ENCODE results near the gene HHEX. TPM values are rescaled to one million over a fixed set of nuclear protein-coding genes. Genes with fewer than 3 reads are reported as not detected.

The HHEX gene
- total RNA-seq, 1 experiment from 2014 or later = 71.7 TPM

- no peak overlapping the region for H3K4me2 ChIP-seq (ENCODE audit: low read depth, low read length, poor library complexity, severe bottlenecking)
- peaks cover 59% of the 10 kb centered on the region for H3K4me1 ChIP-seq (ENCODE audit: low read length)
- H3K9me2 ChIP-seq (replicated peaks; ENCODE audit: insufficient read depth, low read length) = no peaks in the 10 kb centered on the region
- H2AFZ ChIP-seq (ENCODE audit: low read length) = no peak overlapping the region
- H3K9me3 ChIP-seq (ENCODE audit: low read length) = no peaks in the 10 kb centered on the region
- no peak overlapping the region for H3K27ac ChIP-seq (ENCODE audit: low read length)
- H3K4me3 ChIP-seq (ENCODE audit: low read length) = no peak overlapping the region
- no peak overlapping the region for H3K9ac ChIP-seq (ENCODE audit: low read length)
- peaks cover 12% of the 10 kb centered on the region; the same call in 1 of the 2 replicates for H3K79me2 ChIP-seq (ENCODE audit: low read length)
- peak; percentile 40 for DNase-seq
- H4K20me1 ChIP-seq (ENCODE audit: insufficient read depth, low read depth, low read length) = peaks cover 16% of the 10 kb centered on the region; the same call in 1 of the 2 replicates
- H3K27me3 ChIP-seq (ENCODE audit: low read length) = no peaks in the 10 kb centered on the region
- H3K36me3 ChIP-seq (ENCODE audit: insufficient read depth, low read length) = peaks cover 7% of the 10 kb centered on the region; the same call in 1 of the 2 replicates
These were observed 6.2 kb downstream of the HHEX start for GRCh38 chr10:92695679-92696605.

DNA sequence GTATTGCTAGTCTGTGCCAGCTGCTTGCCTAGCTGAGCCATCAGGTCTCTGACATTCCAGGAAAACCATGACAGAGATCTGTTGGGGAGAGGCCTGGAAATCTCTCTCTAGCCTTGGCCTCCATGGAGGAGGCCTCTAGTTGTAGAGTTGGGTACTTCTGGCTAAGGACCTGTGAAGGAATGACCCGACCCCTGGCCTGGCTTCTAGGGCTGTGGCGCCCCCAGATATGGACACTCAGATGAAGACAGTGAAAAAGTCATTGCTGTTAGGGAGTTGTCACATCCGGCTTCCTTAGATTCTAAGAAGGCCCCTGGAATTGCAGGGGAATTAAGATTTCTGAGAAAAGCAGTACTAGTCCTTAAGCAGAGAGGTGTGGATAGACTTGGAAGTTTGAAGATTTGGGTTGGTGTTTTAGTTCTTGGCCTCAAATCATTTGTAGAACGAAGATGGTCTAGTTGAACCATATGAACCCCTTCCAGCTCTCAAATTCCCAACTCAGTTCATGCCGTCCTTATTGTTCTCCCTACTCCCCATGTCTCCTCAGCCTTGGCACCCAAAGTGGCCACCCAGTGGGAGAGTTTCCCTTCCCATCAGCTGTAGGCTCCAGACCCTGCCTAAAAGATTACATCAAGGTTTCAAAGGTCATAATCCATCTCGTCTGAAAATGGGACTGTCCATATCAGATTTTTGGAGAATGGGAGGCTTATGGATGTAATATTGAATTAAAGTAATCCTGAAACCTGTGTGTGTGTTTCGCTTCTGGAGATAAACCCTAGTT is 7.0 kb downstream of the HHEX start:
- no peak overlapping the region for H2AFZ ChIP-seq (ENCODE audit: low read length)
- peak overlapping the region; percentile 72 for H3K27ac ChIP-seq (ENCODE audit: low read length)
- peaks cover 7% of the 10 kb centered on the region; the same call in 1 of the 2 replicates for H3K36me3 ChIP-seq (ENCODE audit: insufficient read depth, low read length)

DNA sequence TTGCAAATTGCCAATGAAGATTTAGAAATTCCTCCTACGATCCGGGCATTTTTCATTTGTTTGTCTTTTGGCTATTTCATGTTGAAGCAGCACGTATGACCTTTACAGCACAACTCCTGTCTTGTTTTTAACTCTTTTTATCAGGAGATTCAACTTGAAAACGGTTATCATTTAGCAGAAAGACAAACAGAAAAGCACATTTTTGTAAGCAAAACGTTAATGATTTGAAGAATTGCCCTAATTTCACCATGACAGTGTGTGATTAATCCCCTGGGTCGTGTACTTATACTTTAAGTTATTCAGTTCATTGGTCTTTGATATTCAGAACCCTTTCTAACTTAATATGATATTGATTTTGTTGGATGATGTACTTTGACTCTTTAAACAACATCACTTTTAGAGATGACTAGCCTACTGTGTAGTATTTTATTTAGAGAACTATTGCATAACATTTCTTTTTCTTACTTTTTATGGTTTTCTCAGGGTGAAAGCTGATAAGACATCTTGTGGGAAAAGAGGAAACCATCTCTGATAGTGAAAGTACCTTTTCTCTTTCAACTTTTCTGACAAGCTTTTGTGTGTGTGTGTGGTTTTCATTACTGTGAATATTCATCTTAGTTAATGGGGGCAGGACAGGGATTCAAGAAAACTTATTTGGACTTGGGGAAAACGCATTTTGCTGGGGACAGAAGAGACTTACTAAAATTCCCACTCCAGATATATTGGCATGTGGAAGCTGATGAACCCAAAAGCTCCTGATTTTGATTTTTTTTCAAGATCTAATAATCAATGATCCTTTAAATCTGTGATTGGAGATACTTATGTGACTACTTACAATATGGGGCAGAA is 8.1 kb downstream of the HHEX start:
- peak; percentile 45 for DNase-seq
- no peaks in the 10 kb centered on the region for H4K20me1 ChIP-seq (ENCODE audit: insufficient read depth, low read depth, low read length)
- no peak overlapping the region for H3K9ac ChIP-seq (ENCODE audit: low read length)
- no peaks in the 10 kb centered on the region for H3K27me3 ChIP-seq (ENCODE audit: low read length)
- peak overlapping the region; percentile 72 for H3K27ac ChIP-seq (ENCODE audit: low read length)
- peak overlapping the region; percentile 9 for H3K4me2 ChIP-seq (ENCODE audit: low read depth, low read length, poor library complexity, severe bottlenecking)
- H3K4me1 ChIP-seq (ENCODE audit: low read length) = peaks cover 48% of the 10 kb centered on the region
- no peaks in the 10 kb centered on the region for H3K9me3 ChIP-seq (ENCODE audit: low read length)
- H3K36me3 ChIP-seq (ENCODE audit: insufficient read depth, low read length) = peaks cover 3% of the 10 kb centered on the region; the same call in 1 of the 2 replicates
- no peaks in the 10 kb centered on the region for H3K79me2 ChIP-seq (ENCODE audit: low read length)
- H3K9me2 ChIP-seq (replicated peaks; ENCODE audit: insufficient read depth, low read length) = no peaks in the 10 kb centered on the region
- no peak overlapping the region for H2AFZ ChIP-seq (ENCODE audit: low read length)
- no peak overlapping the region for H3K4me3 ChIP-seq (ENCODE audit: low read length)

More for the DNA sequence above, 7.0 kb downstream of the HHEX start:
- Histone ChIP-seq H3K27me3 (ENCODE audit: low read length) (no peaks in the 10 kb centered on the region), H3K9me3 (ENCODE audit: low read length) (no peaks in the 10 kb centered on the region), H3K79me2 (ENCODE audit: low read length) (peaks cover 4% of the 10 kb centered on the region; the same call in 1 of the 2 replicates), H3K4me3 (ENCODE audit: low read length) (no peak overlapping the region), H3K4me1 (ENCODE audit: low read length) (peaks cover 51% of the 10 kb centered on the region), H3K4me2 (ENCODE audit: low read depth, low read length, poor library complexity, severe bottlenecking) (no peak overlapping the region), H3K9me2 (replicated peaks; ENCODE audit: insufficient read depth, low read length) (no peaks in the 10 kb centered on the region), H4K20me1 (ENCODE audit: insufficient read depth, low read depth, low read length) (peaks cover 7% of the 10 kb centered on the region; the same call in 1 of the 2 replicates), H3K9ac (ENCODE audit: low read length) (no peak overlapping the region)
- peak; percentile 40 for DNase-seq

- Histone ChIP-seq H3K9me3 (ENCODE audit: low read length) (no peaks in the 10 kb centered on the region), H3K4me3 (ENCODE audit: low read length) (peak overlapping the region; percentile 60), H3K27me3 (ENCODE audit: low read length) (no peaks in the 10 kb centered on the region), H3K36me3 (ENCODE audit: insufficient read depth, low read length) (peaks cover 3% of the 10 kb centered on the region; the same call in 1 of the 2 replicates), H2AFZ (ENCODE audit: low read length) (peak overlapping the region; percentile 84), H4K20me1 (ENCODE audit: insufficient read depth, low read depth, low read length) (no peaks in the 10 kb centered on the region), H3K4me1 (ENCODE audit: low read length) (peaks cover 39% of the 10 kb centered on the region), H3K9ac (ENCODE audit: low read length) (peak overlapping the region; percentile 68), H3K27ac (ENCODE audit: low read length) (no peak overlapping the region), H3K9me2 (replicated peaks; ENCODE audit: insufficient read depth, low read length) (no peaks in the 10 kb centered on the region), H3K79me2 (ENCODE audit: low read length) (no peaks in the 10 kb centered on the region), H3K4me2 (ENCODE audit: low read depth, low read length, poor library complexity, severe bottlenecking) (peak overlapping the region; percentile 80)
- DNase-seq = no peak
These were observed 9.4 kb downstream of the HHEX start for GRCh38 chr10:92699193-92699517.

DNA sequence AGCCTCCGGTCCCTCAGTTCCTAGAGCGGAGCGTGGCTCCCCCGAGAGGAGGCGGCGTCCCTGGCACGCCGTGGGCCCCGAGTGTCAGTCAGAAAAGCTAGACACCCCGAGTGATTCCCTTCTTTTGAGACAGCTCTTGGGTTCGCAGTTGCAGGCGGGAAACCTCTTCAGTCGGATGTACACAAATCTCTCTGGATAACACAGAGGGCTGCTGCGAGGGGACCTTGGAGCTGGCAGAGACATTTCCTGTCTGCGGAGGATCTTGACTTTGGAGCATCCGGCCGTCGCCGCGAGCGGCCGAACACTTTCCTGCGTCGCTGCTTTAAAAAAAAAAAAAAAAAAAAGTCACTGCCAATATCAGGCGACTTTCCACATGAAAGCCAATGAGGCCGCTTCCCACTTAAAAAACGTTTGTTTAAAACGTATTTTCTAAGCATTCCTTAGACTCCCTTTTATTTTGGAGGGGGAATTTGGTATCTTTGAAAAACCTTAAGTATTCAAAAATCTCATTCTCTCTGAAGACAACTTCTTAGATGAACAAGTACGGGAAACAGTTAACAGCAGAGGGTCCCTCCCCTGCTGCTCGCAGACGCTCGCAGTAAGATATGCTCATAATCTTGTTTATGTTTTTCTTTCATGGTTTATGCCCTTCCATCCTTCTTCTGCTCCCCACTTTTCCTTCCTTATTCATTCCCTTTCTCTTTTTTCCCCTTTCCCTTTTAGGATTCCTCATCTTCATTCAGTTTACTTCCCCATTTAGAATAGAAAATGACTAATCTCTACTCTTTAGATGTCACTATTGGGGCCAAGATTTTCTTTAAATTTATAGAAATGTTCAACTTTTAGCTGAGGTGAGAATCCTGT is 10.0 kb downstream of the HHEX start:
- peak overlapping the region; percentile 68 for H3K9ac ChIP-seq (ENCODE audit: low read length)
- peak overlapping the region; percentile 60 for H3K4me3 ChIP-seq (ENCODE audit: low read length)
- H3K4me2 ChIP-seq (ENCODE audit: low read depth, low read length, poor library complexity, severe bottlenecking) = peak overlapping the region; percentile 80

DNA sequence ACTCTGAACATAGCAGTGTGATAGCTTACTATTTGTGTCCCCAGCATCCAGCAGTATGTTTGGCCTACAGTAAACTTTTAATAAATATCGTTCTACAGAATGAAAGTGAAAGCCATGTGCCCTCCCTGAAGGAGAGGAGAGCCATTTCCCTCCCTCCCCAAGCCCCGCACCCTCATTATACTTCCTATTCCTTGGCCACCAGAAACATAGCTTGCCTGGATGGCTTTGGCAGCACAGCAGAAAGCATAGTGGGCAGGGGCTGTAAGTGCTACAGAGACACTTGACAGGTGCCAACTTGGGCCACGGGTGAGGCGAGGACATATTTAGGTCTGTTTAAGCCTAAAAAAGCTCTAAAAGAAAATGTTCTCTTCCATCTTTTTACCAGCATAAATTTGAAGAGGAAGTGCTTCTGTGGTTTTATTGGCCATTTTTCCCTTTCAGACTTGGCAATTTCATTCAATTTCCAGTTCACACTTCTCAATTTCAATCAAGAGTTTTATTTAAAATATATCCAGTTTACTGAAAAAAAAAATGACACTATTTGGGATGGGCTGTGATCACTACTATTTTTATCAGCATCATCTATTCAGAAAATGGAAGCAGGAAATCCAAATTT is 12.7 kb downstream of the HHEX start:
- no peaks in the 10 kb centered on the region for H3K27me3 ChIP-seq (ENCODE audit: low read length)
- H2AFZ ChIP-seq (ENCODE audit: low read length) = 0 out of 2 replicates have a peak overlapping the region, but pooled peaks have one; percentile 36
- no peak overlapping the region for H3K27ac ChIP-seq (ENCODE audit: low read length)
- H4K20me1 ChIP-seq (ENCODE audit: insufficient read depth, low read depth, low read length) = no peaks in the 10 kb centered on the region
- peaks cover 35% of the 10 kb centered on the region for H3K4me1 ChIP-seq (ENCODE audit: low read length)
- H3K4me3 ChIP-seq (ENCODE audit: low read length) = no peak overlapping the region
- H3K9me2 ChIP-seq (replicated peaks; ENCODE audit: insufficient read depth, low read length) = no peaks in the 10 kb centered on the region
- H3K4me2 ChIP-seq (ENCODE audit: low read depth, low read length, poor library complexity, severe bottlenecking) = peak overlapping the region; percentile 29
- DNase-seq = peak; percentile 36
- H3K9ac ChIP-seq (ENCODE audit: low read length) = no peak overlapping the region
- H3K9me3 ChIP-seq (ENCODE audit: low read length) = no peaks in the 10 kb centered on the region
- no peaks in the 10 kb centered on the region for H3K36me3 ChIP-seq (ENCODE audit: insufficient read depth, low read length)
- H3K79me2 ChIP-seq (ENCODE audit: low read length) = no peaks in the 10 kb centered on the region

More for the DNA sequence above, 10.0 kb downstream of the HHEX start:
- Histone ChIP-seq H3K9me3 (ENCODE audit: low read length) (no peaks in the 10 kb centered on the region), H2AFZ (ENCODE audit: low read length) (peak overlapping the region; percentile 84), H3K4me1 (ENCODE audit: low read length) (peaks cover 39% of the 10 kb centered on the region), H3K79me2 (ENCODE audit: low read length) (no peaks in the 10 kb centered on the region), H3K27me3 (ENCODE audit: low read length) (no peaks in the 10 kb centered on the region), H3K9me2 (replicated peaks; ENCODE audit: insufficient read depth, low read length) (no peaks in the 10 kb centered on the region), H4K20me1 (ENCODE audit: insufficient read depth, low read depth, low read length) (no peaks in the 10 kb centered on the region), H3K36me3 (ENCODE audit: insufficient read depth, low read length) (0 out of 2 replicates have a peak, but pooled peaks cover under 1% of the 10 kb centered on the region), H3K27ac (ENCODE audit: low read length) (no peak overlapping the region)
- DNase-seq = peak; percentile 65

Data from Karpas-422 (cell line).